ENCODE results near the gene PITPNM2. TPM values are rescaled to one million over a fixed set of nuclear protein-coding genes. Genes with fewer than 3 reads are reported as not detected.
A peak's percentile ranks its signal among the peaks of the same experiment; 100 is the strongest.
"Not testable (repeated sequence)": the region's sequence is repeated elsewhere in the genome, so short reads cannot be mapped to it uniquely, and the experiment has no call there.

PITPNM2 gene
- total RNA-seq, 2 experiments from 2014 or later: 17.7 to 18.3 TPM

GRCh38 chr12:123106640-123107359 is 44.1 kb downstream of the PITPNM2 start:
- POLR2A ChIA-PET: interaction anchor here (0.8 to 2.8 kb wide), 14 partner anchors 9 to 131 kb away, joined by 3 to 30 read pairs (median 4); partner anchors contain the start of genes MPHOSPH9 and MTRFR
- CTCF ChIA-PET: interaction anchor here (0.8 to 4.9 kb wide), 12 partner anchors 10 to 259 kb away, joined by 3 to 28 read pairs (median 4); no protein-coding TSS in a partner anchor
- Mint-ChIP-seq H3K4me3 (peak overlapping the region; percentile 62), H3K9me3 (ENCODE audit: insufficient read depth) (no peaks in the 10 kb centered on the region), H3K36me3 (ENCODE audit: low read depth) (peaks cover 31% of the 10 kb centered on the region), H3K27me3 (ENCODE audit: low read depth) (no peaks in the 10 kb centered on the region), H3K4me1 (ENCODE audit: low read depth) (peaks cover 70% of the 10 kb centered on the region), H3K27ac (peak overlapping the region; percentile 98)
- DNase-seq: peak; percentile 86
- ATAC-seq: peak; percentile 92

- POLR2A ChIA-PET: interaction anchor here (0.6 to 1.4 kb wide), 3 partner anchors 15 to 1603 kb away, joined by 3 to 7 read pairs (median 4); no protein-coding TSS in a partner anchor
- Mint-ChIP-seq H3K4me3 (no peak overlapping the region), H3K27ac (peak overlapping the region; percentile 98)
Measured at GRCh38 chr12:123105211-123105826, 45.6 kb downstream of the PITPNM2 start.

GRCh38 chr12:123104809-123105208 is 46.1 kb downstream of the PITPNM2 start:
- ChIA-PET CTCF (interaction anchor here (1.0 to 4.9 kb wide), 3 partner anchors 29 to 61 kb away, joined by 3 to 28 read pairs (median 3); no protein-coding TSS in a partner anchor), POLR2A (interaction anchor here (0.9 to 1.4 kb wide), 2 partner anchors 16 to 30 kb away, joined by 4 to 7 read pairs; no protein-coding TSS in a partner anchor)
- DNase-seq: no peak
- no peaks in the 10 kb centered on the region for H3K9me3 Mint-ChIP-seq (ENCODE audit: insufficient read depth)
- ATAC-seq: no peak
- no peaks in the 10 kb centered on the region for H3K27me3 Mint-ChIP-seq (ENCODE audit: low read depth)
- H3K27ac Mint-ChIP-seq: peak overlapping the region; percentile 98
- H3K4me1 Mint-ChIP-seq (ENCODE audit: low read depth): peaks cover 55% of the 10 kb centered on the region
- no peak overlapping the region for H3K4me3 Mint-ChIP-seq
- peaks cover 30% of the 10 kb centered on the region for H3K36me3 Mint-ChIP-seq (ENCODE audit: low read depth)

More at GRCh38 chr12:123105211-123105826, 45.6 kb downstream of the PITPNM2 start:
- DNase-seq (no peak), ATAC-seq (no peak)
- H3K27me3 Mint-ChIP-seq (ENCODE audit: low read depth): no peaks in the 10 kb centered on the region
- peaks cover 55% of the 10 kb centered on the region for H3K4me1 Mint-ChIP-seq (ENCODE audit: low read depth)
- no peaks in the 10 kb centered on the region for H3K9me3 Mint-ChIP-seq (ENCODE audit: insufficient read depth)
- CTCF ChIA-PET: interaction anchor here (1.0 to 4.9 kb wide), 4 partner anchors 16 to 62 kb away, joined by 3 to 28 read pairs (median 16); no protein-coding TSS in a partner anchor
- H3K36me3 Mint-ChIP-seq (ENCODE audit: low read depth): peaks cover 31% of the 10 kb centered on the region

- ATAC-seq; POLR2A ChIA-PET; DNase-seq; H3K27me3 Mint-ChIP-seq (ENCODE audit: low read depth); H3K4me3 Mint-ChIP-seq; H3K9me3 Mint-ChIP-seq (ENCODE audit: insufficient read depth): not testable (repeated sequence)
- Mint-ChIP-seq H3K36me3 (ENCODE audit: low read depth) (peaks cover 27% of the 10 kb centered on the region), H3K27ac (peak overlapping the region; percentile 37), H3K4me1 (ENCODE audit: low read depth) (peaks cover 55% of the 10 kb centered on the region)
- CTCF ChIA-PET: interaction anchor here (4.9 kb wide), 1 partner anchor 29 kb away, joined by 28 read pairs; no protein-coding TSS in a partner anchor
Measured at GRCh38 chr12:123104094-123104493, 46.8 kb downstream of the PITPNM2 start.

GRCh38 chr12:123102781-123103503 is 47.9 kb downstream of the PITPNM2 start:
- CTCF ChIA-PET: interaction anchor here (0.8 to 2.2 kb wide), 5 partner anchors 13 to 48 kb away, joined by 3 to 6 read pairs (median 5); partner anchors contain the start of gene PITPNM2
- Mint-ChIP-seq H3K27me3 (ENCODE audit: low read depth) (no peaks in the 10 kb centered on the region), H3K9me3 (ENCODE audit: insufficient read depth) (no peaks in the 10 kb centered on the region), H3K27ac (peak overlapping the region; percentile 13), H3K4me1 (ENCODE audit: low read depth) (peaks cover 46% of the 10 kb centered on the region), H3K4me3 (no peak overlapping the region), H3K36me3 (ENCODE audit: low read depth) (peaks cover 20% of the 10 kb centered on the region)
- no peak for ATAC-seq
- no peak for DNase-seq
- POLR2A ChIA-PET: interaction anchor here (0.5 to 1.8 kb wide), 4 partner anchors 17 to 55 kb away, joined by 3 to 7 read pairs (median 5); no protein-coding TSS in a partner anchor

- POLR2A ChIA-PET: interaction anchor here (0.6 to 1.8 kb wide), 4 partner anchors 18 to 29 kb away, joined by 3 to 7 read pairs (median 4); no protein-coding TSS in a partner anchor
- ATAC-seq (no peak), DNase-seq (no peak)
- CTCF ChIA-PET: interaction anchor here (0.8 to 2.2 kb wide), 7 partner anchors 12 to 57 kb away, joined by 3 to 6 read pairs (median 4); partner anchors contain the start of gene PITPNM2
- Mint-ChIP-seq H3K4me3 (no peak overlapping the region), H3K36me3 (ENCODE audit: low read depth) (peaks cover 14% of the 10 kb centered on the region), H3K4me1 (ENCODE audit: low read depth) (peaks cover 40% of the 10 kb centered on the region), H3K27me3 (ENCODE audit: low read depth) (no peaks in the 10 kb centered on the region), H3K9me3 (ENCODE audit: insufficient read depth) (no peaks in the 10 kb centered on the region), H3K27ac (no peak overlapping the region)
Measured at GRCh38 chr12:123102366-123102765, 48.5 kb downstream of the PITPNM2 start.

- Mint-ChIP-seq H3K4me1 (ENCODE audit: low read depth) (peaks cover 32% of the 10 kb centered on the region), H3K9me3 (ENCODE audit: insufficient read depth) (no peaks in the 10 kb centered on the region), H3K27ac (no peak overlapping the region), H3K4me3 (no peak overlapping the region), H3K36me3 (ENCODE audit: low read depth) (peaks cover 8% of the 10 kb centered on the region), H3K27me3 (ENCODE audit: low read depth) (no peaks in the 10 kb centered on the region)
- ATAC-seq (no peak), DNase-seq (no peak)
- CTCF ChIA-PET: interaction anchor here (1.1 to 2.2 kb wide), 5 partner anchors 12 to 56 kb away, joined by 3 to 6 read pairs (median 5); no protein-coding TSS in a partner anchor
- POLR2A ChIA-PET: interaction anchor here (0.9 kb wide), 1 partner anchor 25 kb away, joined by 4 read pairs; no protein-coding TSS in a partner anchor
Measured at GRCh38 chr12:123101526-123101925, 49.4 kb downstream of the PITPNM2 start.

Other genes starting within 250 kb of the PITPNM2 start
- 1 to 10 TPM; 5.9 to 6.0 TPM for gene ABCB9, start 184.6 kb downstream of the PITPNM2 start, total RNA-seq
- gene OGFOD2, start 175.8 kb downstream of the PITPNM2 start, total RNA-seq: 10 to 100 TPM; 24.1 to 27.0 TPM
- gene ARL6IP4, start 170.4 kb downstream of the PITPNM2 start, total RNA-seq: 100 to 1,000 TPM; 204 to 213 TPM
- gene MPHOSPH9, start 82.1 kb upstream of the PITPNM2 start, total RNA-seq: 100 to 1,000 TPM; 148 to 149 TPM
- gene MTRFR, start 82.3 kb upstream of the PITPNM2 start, total RNA-seq: 10 to 100 TPM; 28.2 to 30.0 TPM
- gene CDK2AP1, start 120.8 kb upstream of the PITPNM2 start, total RNA-seq: 10 to 100 TPM; 58.3 to 58.4 TPM
- 10 to 100 TPM; 38.9 to 39.9 TPM for gene SBNO1, start 213.8 kb upstream of the PITPNM2 start, total RNA-seq
- gene KMT5A, start 233.0 kb upstream of the PITPNM2 start, total RNA-seq: 10 to 100 TPM; 78.5 to 85.1 TPM

Data from activated CD8-positive, alpha-beta T cell treated with anti-CD3 and anti-CD28 coated beads, Interleukin-2, amount 10 ng/mL, durations not matched to agents 7 days and 5 days (primary cell).